Measurements from ENCODE around the gene RASAL2.

DNA sequence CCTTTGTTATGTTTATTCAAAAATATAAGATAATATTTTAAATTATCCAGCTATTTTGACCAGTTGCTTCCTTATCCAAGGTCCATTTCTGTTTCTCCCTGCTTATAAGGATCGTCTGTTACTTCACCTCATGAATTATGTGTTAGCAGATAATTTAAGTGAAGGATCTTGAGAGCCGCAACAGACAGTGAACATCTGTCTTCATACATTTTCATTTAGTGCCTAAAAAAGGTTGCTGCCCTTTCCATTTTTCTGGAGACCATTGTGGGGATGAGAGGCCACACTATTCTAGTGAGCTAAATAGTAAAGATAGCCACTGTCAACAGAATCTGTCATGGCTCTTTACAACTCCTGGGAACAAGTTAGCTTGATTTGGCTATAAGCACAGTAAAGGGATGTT is 248.8 kb downstream of the RASAL2 start:
- TF ChIP-seq, protein P1, sequence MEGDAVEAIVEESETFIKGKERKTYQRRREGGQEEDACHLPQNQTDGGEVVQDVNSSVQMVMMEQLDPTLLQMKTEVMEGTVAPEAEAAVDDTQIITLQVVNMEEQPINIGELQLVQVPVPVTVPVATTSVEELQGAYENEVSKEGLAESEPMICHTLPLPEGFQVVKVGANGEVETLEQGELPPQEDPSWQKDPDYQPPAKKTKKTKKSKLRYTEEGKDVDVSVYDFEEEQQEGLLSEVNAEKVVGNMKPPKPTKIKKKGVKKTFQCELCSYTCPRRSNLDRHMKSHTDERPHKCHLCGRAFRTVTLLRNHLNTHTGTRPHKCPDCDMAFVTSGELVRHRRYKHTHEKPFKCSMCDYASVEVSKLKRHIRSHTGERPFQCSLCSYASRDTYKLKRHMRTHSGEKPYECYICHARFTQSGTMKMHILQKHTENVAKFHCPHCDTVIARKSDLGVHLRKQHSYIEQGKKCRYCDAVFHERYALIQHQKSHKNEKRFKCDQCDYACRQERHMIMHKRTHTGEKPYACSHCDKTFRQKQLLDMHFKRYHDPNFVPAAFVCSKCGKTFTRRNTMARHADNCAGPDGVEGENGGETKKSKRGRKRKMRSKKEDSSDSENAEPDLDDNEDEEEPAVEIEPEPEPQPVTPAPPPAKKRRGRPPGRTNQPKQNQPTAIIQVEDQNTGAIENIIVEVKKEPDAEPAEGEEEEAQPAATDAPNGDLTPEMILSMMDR (IDR thresholded peaks at IDR 0.05 in 8 of 11, conservative IDR thresholded peaks at IDR 0.05 in 3 of 11) = no peak
- TF ChIP-seq POLR2AphosphoS5 (IDR thresholded peaks at IDR 0.05) = no peak

Measured in spleen (tissue), 7 donors.